MM.1S (cell line): ENCODE measurements around the gene EHBP1L1.

Source experiments
- DNase-seq: peaks from one replicate; pipeline ENCODE4 v3.0.0-alpha.2; 2015
- H2AFZ ChIP-seq: fragments of 300-600 bp; sonication (generic); 2 replicates; pipeline ENCODE4 v1.6.0; 2016; ENCODE audit warnings: antibody characterized with exemption, low read length
- H3F3A ChIP-seq: fragments of 300-600 bp; sonication (generic); 2 replicates; pipeline ENCODE4 v1.6.1; 2016; ENCODE audit warnings: mild to moderate bottlenecking, antibody characterized with exemption, low read length, moderate library complexity, mixed read lengths; ENCODE audit not compliant: insufficient read depth
- H3K27ac ChIP-seq: fragments of 300-600 bp; sonication (generic); 2 replicates; pipeline ENCODE4 v1.5.1; 2016; ENCODE audit warnings: mild to moderate bottlenecking, low read length
- H3K27me3 ChIP-seq: fragments of 300-600 bp; sonication (generic); replicated peaks from 2 replicates; pipeline ENCODE4 v1.6.0; 2016; ENCODE audit warnings: low read length; ENCODE audit not compliant: insufficient read depth
- H3K36me3 ChIP-seq: fragments of 300-600 bp; sonication (generic); replicated peaks from 2 replicates; pipeline ENCODE4 v1.6.1; 2016; ENCODE audit warnings: mild to moderate bottlenecking, low read length, mixed read lengths; ENCODE audit not compliant: insufficient read depth
- H3K4me1 ChIP-seq: fragments of 300-600 bp; sonication (generic); 2 replicates; pipeline ENCODE4 v1.6.1; 2016; ENCODE audit warnings: low read length, mixed read lengths
- H3K4me2 ChIP-seq: fragments of 300-600 bp; sonication (generic); 2 replicates; pipeline ENCODE4 v1.6.0; 2016; ENCODE audit warnings: low read depth, low read length
- H3K4me3 ChIP-seq: fragments of 300-600 bp; sonication (generic); 2 replicates; pipeline ENCODE4 v1.5.1; 2016; ENCODE audit warnings: low read length, mixed read lengths
- H3K79me2 ChIP-seq: fragments of 300-600 bp; sonication (generic); 2 replicates; pipeline ENCODE4 v1.6.1; 2016; ENCODE audit warnings: mixed run types, low read length, mixed read lengths
- H3K9ac ChIP-seq: fragments of 300-600 bp; sonication (generic); 2 replicates; pipeline ENCODE4 v1.6.1; 2016; ENCODE audit warnings: low read length, mixed read lengths
- H3K9me2 ChIP-seq: fragments of 300-600 bp; sonication (generic); replicated peaks from 2 replicates; pipeline ENCODE4 v1.6.1; 2016; ENCODE audit warnings: mild to moderate bottlenecking, low read length, mixed read lengths; ENCODE audit not compliant: insufficient read depth
- H3K9me3 ChIP-seq: fragments of 300-600 bp; sonication (generic); replicated peaks from 2 replicates; pipeline ENCODE4 v1.6.1; 2016; ENCODE audit warnings: mild to moderate bottlenecking, low read length, mixed read lengths; ENCODE audit not compliant: insufficient read depth
- H4K20me1 ChIP-seq: fragments of 300-600 bp; sonication (generic); 2 replicates; pipeline ENCODE4 v1.6.1; 2016; ENCODE audit warnings: mild to moderate bottlenecking, low read length, moderate library complexity, mixed read lengths; ENCODE audit not compliant: insufficient read depth
- CTCF ChIP-seq: fragments of 300-600 bp; sonication (generic); IDR thresholded peaks from 2 replicates; pipeline ENCODE4 v1.5.1; 2016; ENCODE audit warnings: antibody characterized with exemption, low read length, mixed read lengths
- EZH2 ChIP-seq: fragments of 300-600 bp; sonication (generic); optimal IDR thresholded peaks from 2 replicates; pipeline ENCODE3; 2017; ENCODE audit warnings: low read depth, mild to moderate bottlenecking, antibody characterized with exemption, low read length, mixed read lengths
- EZH2phosphoT487 ChIP-seq: fragments of 300-600 bp; sonication (generic); IDR thresholded peaks from 2 replicates; pipeline ENCODE4 v1.6.1; 2018; ENCODE audit warnings: antibody characterized with exemption, low read length

Gene EHBP1L1

GRCh38 chr11:65595131-65595530 is 19.3 kb downstream of the EHBP1L1 start:
- Histone ChIP-seq H2AFZ (no peak overlapping the region), H4K20me1 (no peaks in the 10 kb centered on the region), H3K27me3 (no peaks in the 10 kb centered on the region), H3K9me3 (no peaks in the 10 kb centered on the region), H3K79me2 (no peaks in the 10 kb centered on the region), H3K9me2 (no peaks in the 10 kb centered on the region), H3K4me2 (no peak overlapping the region), H3K9ac (no peak overlapping the region), H3K4me3 (no peak overlapping the region), H3K36me3 (no peaks in the 10 kb centered on the region), H3K4me1 (no peaks in the 10 kb centered on the region), H3F3A (no peaks in the 10 kb centered on the region), H3K27ac (no peak overlapping the region)
- TF ChIP-seq EZH2phosphoT487 (no peak), EZH2 (no peak), CTCF (no peak)
- DNase-seq, result no peak

- Histone ChIP-seq H3K27ac (no peak within 1 kb of the TSS), H3K79me2 (no peaks in the 10 kb centered on the region), H2AFZ (no peak within 1 kb of the TSS), H3K4me1 (no peaks in the 10 kb centered on the region), H3K27me3 (no peaks in the 10 kb centered on the region), H3K36me3 (no peaks in the 10 kb centered on the region), H3K4me3 (no peak within 1 kb of the TSS), H3K9ac (no peak within 1 kb of the TSS), H3F3A (no peaks in the 10 kb centered on the region), H3K9me2 (no peaks in the 10 kb centered on the region), H4K20me1 (no peaks in the 10 kb centered on the region), H3K9me3 (no peaks in the 10 kb centered on the region), H3K4me2 (no peak within 1 kb of the TSS)
- no peak for DNase-seq
- TF ChIP-seq CTCF (no peak), EZH2phosphoT487 (no peak), EZH2 (no peak)
Observed at GRCh38 chr11:65595543-65596281, 19.9 kb downstream of the EHBP1L1 start, which contains the start of gene KCNK7. Gene KCNK7, minus strand, starts transcription at chr11:65595800. Its CDS starts 28 bp downstream, at chr11:65595772.

GRCh38 chr11:65596520-65596919 is 20.7 kb downstream of the EHBP1L1 start:
- H3K9ac ChIP-seq, result no peak overlapping the region
- H3K9me3 ChIP-seq, result no peaks in the 10 kb centered on the region
- no peaks in the 10 kb centered on the region for H3F3A ChIP-seq
- no peak overlapping the region for H3K4me3 ChIP-seq
- H3K27me3 ChIP-seq, result no peaks in the 10 kb centered on the region
- H3K27ac ChIP-seq, result no peak overlapping the region
- no peak overlapping the region for H3K4me2 ChIP-seq
- TF ChIP-seq EZH2phosphoT487, result no peak
- H3K9me2 ChIP-seq, result no peaks in the 10 kb centered on the region
- H3K4me1 ChIP-seq, result no peaks in the 10 kb centered on the region
- no peak overlapping the region for H2AFZ ChIP-seq
- no peak for DNase-seq
- no peaks in the 10 kb centered on the region for H3K79me2 ChIP-seq
- no peaks in the 10 kb centered on the region for H4K20me1 ChIP-seq
- no peaks in the 10 kb centered on the region for H3K36me3 ChIP-seq

GRCh38 chr11:65598258-65598699 is 22.4 kb downstream of the EHBP1L1 start:
- Histone ChIP-seq H3K9me3 (no peaks in the 10 kb centered on the region), H3K27me3 (no peaks in the 10 kb centered on the region), H3K27ac (no peak overlapping the region), H3K36me3 (no peaks in the 10 kb centered on the region), H3K4me2 (no peak overlapping the region), H3F3A (no peaks in the 10 kb centered on the region), H2AFZ (no peak overlapping the region), H4K20me1 (no peaks in the 10 kb centered on the region), H3K79me2 (no peaks in the 10 kb centered on the region), H3K9ac (no peak overlapping the region), H3K4me1 (no peaks in the 10 kb centered on the region), H3K4me3 (no peak overlapping the region), H3K9me2 (no peaks in the 10 kb centered on the region)
- TF ChIP-seq EZH2 (no peak), EZH2phosphoT487 (no peak), CTCF (no peak)
- no peak for DNase-seq
